GM19324 (cell line): ENCODE data around the gene TTC28.
"Not testable (repeated sequence)": the region's sequence is repeated elsewhere in the genome, so short reads cannot be mapped to it uniquely, and the experiment has no call there.

Source experiments
- ATAC-seq: cut with Tn5 transposase; IDR thresholded peaks from one replicate; pipeline ENCODE4 v1.9.1; 2021; ENCODE audit warnings: mild to moderate bottlenecking, moderate library complexity; ENCODE audit not compliant: unreplicated experiment, low FRiP score

TTC28 gene

GRCh38 chr22:28247136-28247535, 432.5 kb downstream of the TTC28 start:
- no peak for ATAC-seq

GRCh38 chr22:28246397-28246796, 433.2 kb downstream of the TTC28 start:
- ATAC-seq = no peak

GRCh38 chr22:28245579-28246224, 433.9 kb downstream of the TTC28 start:
- no peak for ATAC-seq

GRCh38 chr22:28244757-28245156, 434.9 kb downstream of the TTC28 start:
- no peak for ATAC-seq

GRCh38 chr22:28243539-28243938, 436.1 kb downstream of the TTC28 start:
- no peak for ATAC-seq

GRCh38 chr22:28241656-28242290, 437.9 kb downstream of the TTC28 start:
- no peak for ATAC-seq

- ATAC-seq = no peak
These were observed 439.7 kb downstream of the TTC28 start for GRCh38 chr22:28239941-28240340.

GRCh38 chr22:28237783-28238182, 441.9 kb downstream of the TTC28 start:
- no peak for ATAC-seq

GRCh38 chr22:28237112-28237511, 442.5 kb downstream of the TTC28 start:
- no peak for ATAC-seq

- no peak for ATAC-seq
These were observed 447.4 kb downstream of the TTC28 start for GRCh38 chr22:28232204-28232603.

- no peak for ATAC-seq
These were observed 448.2 kb downstream of the TTC28 start for GRCh38 chr22:28231441-28231840.

GRCh38 chr22:28230671-28231070, 449.0 kb downstream of the TTC28 start:
- no peak for ATAC-seq

GRCh38 chr22:28229566-28230485, 449.8 kb downstream of the TTC28 start:
- ATAC-seq = no peak

GRCh38 chr22:28223826-28224225, 455.8 kb downstream of the TTC28 start:
- ATAC-seq = no peak

GRCh38 chr22:28222976-28223745, 456.5 kb downstream of the TTC28 start:
- no peak for ATAC-seq

- no peak for ATAC-seq
These were observed 457.1 kb downstream of the TTC28 start for GRCh38 chr22:28222571-28222970.

- no peak for ATAC-seq
These were observed 457.6 kb downstream of the TTC28 start for GRCh38 chr22:28222052-28222451.

- no peak for ATAC-seq
These were observed 458.8 kb downstream of the TTC28 start for GRCh38 chr22:28220626-28221363.

- no peak for ATAC-seq
These were observed 462.4 kb downstream of the TTC28 start for GRCh38 chr22:28217277-28217676.

- ATAC-seq = not testable (repeated sequence)
These were observed 464.9 kb downstream of the TTC28 start for GRCh38 chr22:28214750-28215149.
